Panc1 (cell line): ENCODE results near the gene FOXK2.

Experiments used
- CTCF ChIP-seq: fragments of 450-650 bp; IDR thresholded peaks from 2 replicates; pipeline ENCODE4 v1.5.1; 2017; ENCODE audit warnings: mild to moderate bottlenecking
- POLR2AphosphoS5 ChIP-seq: IDR thresholded peaks from 2 replicates; pipeline ENCODE4 v1.6.1; 2012; ENCODE audit warnings: mild to moderate bottlenecking, low read depth, low read length, moderate library complexity
- REST ChIP-seq, 2 experiments: IDR thresholded peaks; 2 replicates each; pipeline ENCODE4 v1.6.1; 2011 to 2012; ENCODE audit warnings: low read depth in 2 of 2, control low read depth in 1 of 2, low read length in 1 of 2, mild to moderate bottlenecking in 1 of 2, moderate library complexity in 1 of 2; ENCODE audit not compliant: insufficient read depth in 1 of 2
- SIN3A ChIP-seq: IDR thresholded peaks from 2 replicates; pipeline ENCODE4 v1.6.1; 2012; ENCODE audit warnings: low read depth, mild to moderate bottlenecking, low read length, moderate library complexity, borderline replicate concordance; ENCODE audit not compliant: insufficient read depth
- TCF7L2 ChIP-seq: IDR thresholded peaks from 2 replicates; pipeline ENCODE4 v1.6.1; 2011; ENCODE audit warnings: mild to moderate bottlenecking, low read depth, low read length, inconsistent platforms

GRCh38 chr17:82493226-82493781 lies 26.2 kb upstream of the FOXK2 start:
- TF ChIP-seq REST (IDR thresholded peaks at IDR 0.05; ENCODE audit: insufficient read depth in 1 of 2, low read depth in 2 of 2, low read length in 1 of 2) (no peak), TCF7L2 (no peak), POLR2AphosphoS5 (no peak), CTCF (no peak), SIN3A (no peak)
